Natural killer cell (primary cell): ENCODE data around the gene ZNRF4. TPM values are rescaled to one million over a fixed set of nuclear protein-coding genes. Genes with fewer than 3 reads are reported as not detected.
"Not testable (repeated sequence)": the region's sequence is repeated elsewhere in the genome, so short reads cannot be mapped to it uniquely, and the experiment has no call there.

Experiments
- ATAC-seq, 3 donors: fragments of 150-1000 bp in 2 of 3; fragments of 200-7000 bp in 1 of 3; cut with Tn5 transposase; 1 replicate in 1 of 3; 2 replicates in 2 of 3; pipeline ENCODE4 v1.10.0; 2021; ENCODE audit warnings: mild to moderate bottlenecking in 2 of 3, moderate library complexity in 2 of 3
- DNase-seq, 2 donors: peaks; one replicate each; pipeline versions ENCODE4 v3.0.0 to v3.0.0-alpha.2; 2013 to 2021; ENCODE audit warnings: mixed read lengths in 1 of 2
- H3K27ac ChIP-seq: one replicate; pipeline ENCODE4 v1.5.1; 2013; ENCODE audit warnings: mild to moderate bottlenecking, low read length
- H3K27me3 ChIP-seq: one replicate; pipeline ENCODE4 v1.6.1; 2013; ENCODE audit warnings: low read length; ENCODE audit not compliant: control insufficient read depth, insufficient read depth
- H3K36me3 ChIP-seq: one replicate; pipeline ENCODE4 v1.6.1; 2013; ENCODE audit warnings: low read length; ENCODE audit not compliant: control insufficient read depth, insufficient read depth
- H3K4me1 ChIP-seq: one replicate; pipeline ENCODE4 v1.6.1; 2013; ENCODE audit warnings: low read length; ENCODE audit not compliant: control insufficient read depth, insufficient read depth
- H3K4me3 ChIP-seq: one replicate; pipeline ENCODE4 v1.5.1; 2013; ENCODE audit warnings: low read length
- H3K9me3 ChIP-seq: one replicate; pipeline ENCODE4 v1.6.1; 2013; ENCODE audit warnings: low read length; ENCODE audit not compliant: control insufficient read depth, insufficient read depth
- H3K27ac Mint-ChIP-seq, 2 donors: one replicate each; pipeline ENCODE4 v1.8.0; 2022; ENCODE audit warnings: mild to moderate bottlenecking in 2 of 2, mixed read lengths in 2 of 2, moderate library complexity in 1 of 2
- H3K27me3 Mint-ChIP-seq, 2 donors: one replicate each; pipeline ENCODE4 v1.8.0; 2022; ENCODE audit warnings: low read depth in 2 of 2, mixed read lengths in 2 of 2
- H3K36me3 Mint-ChIP-seq: one replicate; pipeline ENCODE4 v1.8.0; 2022; ENCODE audit warnings: mixed read lengths
- H3K4me1 Mint-ChIP-seq, 2 donors: one replicate each; pipeline ENCODE4 v1.8.0; 2022; ENCODE audit warnings: mixed read lengths in 2 of 2
- H3K4me3 Mint-ChIP-seq: one replicate; pipeline ENCODE4 v1.8.0; 2022; ENCODE audit warnings: mild to moderate bottlenecking, moderate library complexity, mixed read lengths
- H3K9me3 Mint-ChIP-seq, 2 donors: one replicate each; pipeline ENCODE4 v1.8.0; 2022; ENCODE audit warnings: mixed read lengths in 2 of 2
- WGBS: methylation state at CpG from one replicate; pipeline ENCODE4 v1.1.7; 2013; ENCODE audit warnings: missing lambda C conversion rate; ENCODE audit not compliant: insufficient coverage; 5-methylcytosine and 5-hydroxymethylcytosine counted together
- intact Hi-C: fragments of 100-400 bp; cut with micrococcal nuclease; formaldehyde crosslinking; loops from one replicate; pipeline ENCODE4 v1.14.2; 2022
- total RNA-seq, 4 donors: library from RNA; stranded (reverse); fragments of 120-200 nt in 1 of 4; gene quantifications; one replicate each; pipeline versions ENCODE4 v1.2.3 to v1.2.4, GENCODE V29; 2013 to 2022
- TF ChIP-seq, protein P1 (sequence below): fragments of 200-600 bp; IDR thresholded peaks from one replicate; pipeline ENCODE4 v1.8.0; 2022; ENCODE audit warnings: antibody characterized with exemption

ZNRF4 gene
- total RNA-seq, 3 donors from 2014 or later (not counting 1 experiment from before 2014, with no cell fraction given) = not detected

- peaks cover 4% of the 10 kb centered on the region for H3K27me3 ChIP-seq
- intact Hi-C loops = no loop called here
- H3K4me1 ChIP-seq = no peaks in the 10 kb centered on the region
- ATAC-seq (no peak), DNase-seq (no peak)
- Mint-ChIP-seq H3K9me3 (no peaks in the 10 kb centered on the region), H3K4me3 (no peak overlapping the region), H3K27me3 (peaks cover 10 to 34% of the 10 kb centered on the region in 2 donors), H3K27ac (no peak overlapping the region), H3K36me3 (no peaks in the 10 kb centered on the region), H3K4me1 (no peaks in the 10 kb centered on the region)
- H3K9me3 ChIP-seq = no peaks in the 10 kb centered on the region
- H3K4me3 ChIP-seq = no peak overlapping the region
- 10% methylated on average over 12 of the region's 15 CpGs for WGBS
- no peaks in the 10 kb centered on the region for H3K36me3 ChIP-seq
- TF ChIP-seq, protein P1, sequence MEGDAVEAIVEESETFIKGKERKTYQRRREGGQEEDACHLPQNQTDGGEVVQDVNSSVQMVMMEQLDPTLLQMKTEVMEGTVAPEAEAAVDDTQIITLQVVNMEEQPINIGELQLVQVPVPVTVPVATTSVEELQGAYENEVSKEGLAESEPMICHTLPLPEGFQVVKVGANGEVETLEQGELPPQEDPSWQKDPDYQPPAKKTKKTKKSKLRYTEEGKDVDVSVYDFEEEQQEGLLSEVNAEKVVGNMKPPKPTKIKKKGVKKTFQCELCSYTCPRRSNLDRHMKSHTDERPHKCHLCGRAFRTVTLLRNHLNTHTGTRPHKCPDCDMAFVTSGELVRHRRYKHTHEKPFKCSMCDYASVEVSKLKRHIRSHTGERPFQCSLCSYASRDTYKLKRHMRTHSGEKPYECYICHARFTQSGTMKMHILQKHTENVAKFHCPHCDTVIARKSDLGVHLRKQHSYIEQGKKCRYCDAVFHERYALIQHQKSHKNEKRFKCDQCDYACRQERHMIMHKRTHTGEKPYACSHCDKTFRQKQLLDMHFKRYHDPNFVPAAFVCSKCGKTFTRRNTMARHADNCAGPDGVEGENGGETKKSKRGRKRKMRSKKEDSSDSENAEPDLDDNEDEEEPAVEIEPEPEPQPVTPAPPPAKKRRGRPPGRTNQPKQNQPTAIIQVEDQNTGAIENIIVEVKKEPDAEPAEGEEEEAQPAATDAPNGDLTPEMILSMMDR = no peak
- H3K27ac ChIP-seq = no peak overlapping the region
Observed at GRCh38 chr19:5436948-5437306, 18.3 kb upstream of the ZNRF4 start.

GRCh38 chr19:5438756-5439155 is 16.5 kb upstream of the ZNRF4 start:
- H3K9me3 ChIP-seq, DNase-seq, H3K9me3 Mint-ChIP-seq, intact Hi-C loops, H3K4me1 ChIP-seq, H3K27ac ChIP-seq, H3K27ac Mint-ChIP-seq, ATAC-seq, H3K36me3 Mint-ChIP-seq, H3K4me3 Mint-ChIP-seq, H3K4me3 ChIP-seq, H3K4me1 Mint-ChIP-seq, H3K27me3 ChIP-seq, H3K36me3 ChIP-seq: not testable (repeated sequence)
- WGBS = 93% methylated on average over 8 of the region's 8 CpGs
- peaks cover 10 to 34% of the 10 kb centered on the region in 2 donors for H3K27me3 Mint-ChIP-seq

DNA sequence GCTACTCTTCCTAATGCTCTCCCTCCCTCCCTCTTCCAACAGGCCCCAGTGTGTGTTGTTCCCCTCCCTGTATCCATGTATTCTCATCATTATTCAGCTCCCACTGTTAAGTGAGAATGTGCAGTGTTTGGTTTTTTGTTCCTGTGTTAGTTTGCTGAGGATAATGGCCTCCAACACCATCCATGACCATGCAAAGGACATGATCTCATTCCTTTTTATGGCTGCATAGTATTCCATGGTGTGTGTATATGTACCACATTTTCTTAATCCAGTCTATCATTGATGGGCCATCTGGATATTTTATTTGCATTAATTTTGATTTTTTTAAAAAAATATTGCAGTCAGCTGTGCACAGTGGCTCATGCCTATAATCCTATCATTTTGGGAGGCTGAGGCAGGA is 15.8 kb upstream of the ZNRF4 start:
- H3K4me3 Mint-ChIP-seq = no peak overlapping the region
- H3K4me1 Mint-ChIP-seq = no peaks in the 10 kb centered on the region
- no peak overlapping the region for H3K27ac ChIP-seq
- intact Hi-C loops = no loop called here
- H3K9me3 Mint-ChIP-seq = no peaks in the 10 kb centered on the region
- H3K27me3 ChIP-seq = peaks cover 4% of the 10 kb centered on the region
- H3K36me3 ChIP-seq = no peaks in the 10 kb centered on the region
- H3K4me3 ChIP-seq = no peak overlapping the region
- H3K27ac Mint-ChIP-seq = no peak overlapping the region
- no peak for ATAC-seq
- no peaks in the 10 kb centered on the region for H3K9me3 ChIP-seq
- TF ChIP-seq, protein P1 = no peak
- no peak for DNase-seq
- H3K4me1 ChIP-seq = no peaks in the 10 kb centered on the region
- H3K27me3 Mint-ChIP-seq = peaks cover 10 to 28% of the 10 kb centered on the region in 2 donors
- no peaks in the 10 kb centered on the region for H3K36me3 Mint-ChIP-seq

DNA sequence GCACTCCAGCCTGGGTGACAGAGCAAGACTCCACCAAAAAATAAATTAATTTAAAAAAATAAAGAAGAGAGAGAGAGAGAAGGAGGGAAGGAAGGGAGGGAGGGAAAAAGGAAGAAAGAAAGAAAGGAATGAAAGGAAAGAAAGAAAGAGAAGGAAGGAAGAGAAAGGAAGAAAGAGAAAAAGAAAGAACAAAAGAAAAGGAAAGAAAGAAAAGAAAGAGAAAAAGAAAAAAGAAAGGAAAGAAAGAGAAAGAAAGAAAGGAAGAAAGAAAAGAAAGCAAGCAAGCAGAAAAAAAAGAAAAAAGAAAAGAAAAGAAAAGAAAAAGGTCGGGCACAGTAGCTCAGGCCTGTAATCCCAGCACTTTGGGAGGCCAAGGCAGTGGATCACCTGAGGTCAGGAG is 14.9 kb upstream of the ZNRF4 start:
- ATAC-seq = no peak
- Histone ChIP-seq H3K9me3 (no peaks in the 10 kb centered on the region), H3K27ac (no peak overlapping the region), H3K36me3 (no peaks in the 10 kb centered on the region), H3K4me3 (no peak overlapping the region), H3K4me1 (no peaks in the 10 kb centered on the region), H3K27me3 (peaks cover 4% of the 10 kb centered on the region)
- intact Hi-C loops = no loop called here
- H3K4me3 Mint-ChIP-seq = no peak overlapping the region
- no peaks in the 10 kb centered on the region for H3K4me1 Mint-ChIP-seq
- DNase-seq = no peak
- TF ChIP-seq, protein P1 = no peak
- H3K9me3 Mint-ChIP-seq = no peaks in the 10 kb centered on the region
- WGBS = 71% methylated on average over 1 of the region's 1 CpG
- H3K36me3 Mint-ChIP-seq = no peaks in the 10 kb centered on the region
- peaks cover 10 to 20% of the 10 kb centered on the region in 2 donors for H3K27me3 Mint-ChIP-seq
- H3K27ac Mint-ChIP-seq = no peak overlapping the region
